HG03520 (cell line): Measurements from ENCODE around the gene ENOX2.

Experiments used
- ATAC-seq: cut with Tn5 transposase; IDR thresholded peaks from one replicate; pipeline ENCODE4 v1.9.1; 2021; ENCODE audit warnings: mild to moderate bottlenecking, moderate library complexity; ENCODE audit not compliant: unreplicated experiment

Gene ENOX2

DNA sequence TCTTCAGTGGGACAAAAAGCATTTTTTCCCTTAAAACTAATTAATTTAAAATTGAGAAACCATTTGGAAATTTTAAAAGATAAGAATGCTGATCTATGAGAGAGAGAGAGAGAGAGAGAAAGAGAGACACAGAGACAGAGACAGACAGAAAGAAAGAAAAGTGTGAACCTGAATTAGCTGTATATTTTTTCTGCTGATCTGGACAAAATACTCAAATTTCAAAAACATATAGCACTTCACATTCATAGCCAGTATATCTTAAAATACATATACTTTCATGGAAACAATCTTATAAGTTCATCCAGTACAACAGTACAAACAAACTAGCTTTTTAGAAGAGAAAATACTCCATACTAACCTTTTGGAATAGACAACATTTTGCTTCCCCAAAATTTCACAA is 18.4 kb downstream of the ENOX2 start:
- no peak for ATAC-seq

DNA sequence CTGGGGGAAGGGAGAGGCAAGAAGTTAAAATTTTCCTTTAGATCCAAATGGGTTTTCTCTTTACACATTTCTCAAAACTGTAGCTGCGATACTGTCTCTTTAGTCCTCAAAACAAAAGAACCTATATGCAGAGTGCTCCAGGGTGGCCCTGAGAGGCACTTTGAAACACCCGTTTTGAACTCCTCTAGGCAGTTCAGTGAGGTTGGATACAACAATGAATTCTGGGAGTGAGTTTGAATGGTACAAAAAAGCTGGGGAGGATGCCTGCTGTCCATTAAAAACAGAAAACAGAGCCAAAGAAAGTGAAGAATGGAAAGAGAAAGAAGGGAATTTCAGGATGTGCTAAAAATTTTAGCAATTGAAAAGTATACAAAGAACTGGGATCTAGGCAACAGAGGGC is 23.1 kb downstream of the ENOX2 start:
- no peak for ATAC-seq

DNA sequence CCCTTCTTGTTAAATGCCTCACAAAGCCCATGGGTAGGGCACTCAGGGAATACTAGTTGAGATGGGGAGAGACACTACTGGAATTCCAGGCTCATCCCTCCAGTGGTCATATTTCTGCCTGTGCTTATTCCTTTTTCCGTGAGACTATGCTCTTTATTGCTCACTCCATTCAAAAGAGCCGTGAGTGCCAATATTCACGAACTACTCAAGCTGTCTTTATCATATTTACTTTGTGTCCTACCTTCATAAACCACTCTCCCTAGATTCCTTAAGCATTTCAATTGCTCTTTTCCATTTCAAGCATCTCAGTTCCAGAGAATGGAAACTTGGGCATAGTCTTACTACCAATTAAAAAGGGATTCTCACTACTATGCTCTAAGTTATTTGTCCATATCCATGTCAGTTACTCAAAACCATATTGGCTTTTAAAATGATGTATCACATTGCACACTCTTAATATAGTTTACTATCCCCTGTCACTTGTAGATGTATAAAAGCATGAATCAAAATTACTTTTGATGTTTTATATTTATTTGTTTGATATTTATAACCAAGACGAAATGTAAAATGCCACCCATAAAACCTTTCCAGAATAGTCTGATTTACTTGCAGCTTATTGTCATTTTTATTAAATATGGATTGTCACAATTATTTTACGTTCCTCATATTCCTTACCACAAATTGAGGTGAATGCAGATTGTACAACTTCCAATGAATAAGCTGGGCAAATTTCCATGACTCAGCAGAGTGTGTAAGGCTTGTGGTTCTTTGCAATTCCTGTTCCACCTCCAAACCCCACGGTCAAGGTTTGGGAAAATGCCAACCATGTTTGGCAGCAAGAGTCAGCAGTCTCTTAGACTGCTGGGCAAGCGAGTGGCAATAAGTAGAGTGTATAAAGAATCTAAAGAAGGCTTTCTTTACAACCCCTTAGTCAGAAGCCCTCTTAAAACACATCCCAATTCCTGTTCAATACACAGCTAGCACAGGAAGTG is 24.4 kb downstream of the ENOX2 start:
- no peak for ATAC-seq

DNA sequence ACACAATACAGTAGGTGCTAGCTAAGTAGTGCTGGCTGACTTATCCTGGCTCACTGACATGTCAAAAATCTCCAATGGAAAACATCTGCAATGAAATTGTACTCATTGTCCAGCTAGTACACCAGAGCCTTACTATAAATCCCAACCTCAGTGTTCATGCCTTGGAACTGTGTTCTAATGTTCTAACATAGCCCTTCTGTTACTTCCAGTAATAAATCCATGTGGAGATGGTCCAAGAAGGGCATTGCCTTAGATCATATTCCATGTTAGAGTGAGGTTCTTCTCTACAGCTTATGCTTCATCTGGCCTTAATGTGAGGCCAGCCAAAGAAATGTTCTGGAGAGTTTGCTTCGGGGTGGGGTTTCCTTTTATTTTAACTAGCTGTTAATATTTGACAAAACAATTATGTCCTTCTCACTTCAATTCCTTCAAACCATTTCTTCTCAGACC is 25.1 kb downstream of the ENOX2 start:
- ATAC-seq, result no peak

DNA sequence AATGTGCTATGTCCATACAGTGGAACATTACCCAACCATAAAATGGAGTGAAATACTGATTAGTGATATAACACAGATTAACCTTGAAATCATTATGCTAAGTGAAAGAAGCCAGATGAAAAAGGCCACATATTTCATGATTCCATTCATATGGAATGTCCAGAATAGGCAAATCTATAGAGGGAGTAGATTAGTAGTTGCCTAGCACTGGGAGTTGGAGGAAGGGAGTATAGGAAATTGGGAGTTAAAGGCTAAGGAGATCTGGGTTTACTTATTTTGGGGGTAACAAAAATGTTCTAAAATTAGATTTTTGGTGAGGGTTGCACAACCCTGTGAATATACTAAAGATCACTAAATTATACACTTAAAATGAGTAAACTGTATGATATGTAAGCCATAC is 26.8 kb downstream of the ENOX2 start:
- no peak for ATAC-seq

DNA sequence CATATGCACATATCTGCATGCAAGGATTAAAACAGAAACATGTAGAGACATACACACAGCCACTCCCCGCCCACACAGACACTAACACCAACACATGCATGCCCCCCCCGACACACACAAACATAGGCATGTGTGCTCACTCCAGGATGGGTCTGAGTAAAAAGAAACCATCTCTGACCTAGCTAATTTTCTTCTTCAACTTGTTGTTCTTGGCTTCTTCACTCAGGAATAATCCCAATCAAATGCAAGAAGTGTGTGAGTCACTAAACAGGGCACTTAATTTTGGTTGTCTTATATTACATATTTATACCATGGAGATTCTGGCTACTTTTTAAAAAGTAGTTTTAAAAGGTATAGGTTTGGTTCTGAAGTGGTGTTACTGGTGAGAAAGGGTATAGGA is 28.3 kb downstream of the ENOX2 start:
- no peak for ATAC-seq

DNA sequence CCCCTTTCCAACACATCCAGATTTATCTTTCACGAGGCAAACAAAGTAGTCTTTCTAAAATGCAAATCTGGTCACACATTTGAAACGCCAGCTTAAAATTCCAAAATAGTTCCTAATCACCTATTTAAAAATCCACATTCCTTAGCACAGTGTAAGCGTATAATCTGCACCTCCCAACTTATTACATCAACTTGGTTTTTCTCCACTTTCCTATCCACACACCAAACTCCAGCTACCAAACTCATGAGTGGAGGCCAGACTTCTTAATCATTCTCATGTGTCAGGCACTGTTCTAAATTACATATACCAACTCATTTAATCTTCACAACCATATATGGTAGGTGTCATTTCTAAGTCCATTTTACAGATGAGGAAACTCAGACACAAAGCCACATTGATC is 33.8 kb downstream of the ENOX2 start:
- no peak for ATAC-seq

DNA sequence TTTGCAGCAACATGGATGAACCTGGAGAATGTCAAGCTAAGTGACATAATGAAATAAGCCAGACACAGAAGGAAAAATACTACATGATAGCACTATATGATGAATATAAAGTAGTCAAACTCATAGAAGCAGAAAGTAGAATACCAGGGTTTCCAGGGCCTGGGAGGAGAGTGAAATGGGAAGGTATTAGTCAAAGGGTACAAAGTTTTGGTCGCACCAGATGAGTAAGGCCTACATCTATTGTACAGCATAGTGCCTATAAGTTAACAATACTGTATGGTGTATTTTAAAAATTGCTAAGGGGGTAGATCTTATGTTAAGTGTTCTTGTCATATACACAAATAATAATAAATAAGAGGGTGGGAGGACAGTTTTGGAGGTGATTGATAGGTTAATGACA is 41.5 kb downstream of the ENOX2 start:
- no peak for ATAC-seq

DNA sequence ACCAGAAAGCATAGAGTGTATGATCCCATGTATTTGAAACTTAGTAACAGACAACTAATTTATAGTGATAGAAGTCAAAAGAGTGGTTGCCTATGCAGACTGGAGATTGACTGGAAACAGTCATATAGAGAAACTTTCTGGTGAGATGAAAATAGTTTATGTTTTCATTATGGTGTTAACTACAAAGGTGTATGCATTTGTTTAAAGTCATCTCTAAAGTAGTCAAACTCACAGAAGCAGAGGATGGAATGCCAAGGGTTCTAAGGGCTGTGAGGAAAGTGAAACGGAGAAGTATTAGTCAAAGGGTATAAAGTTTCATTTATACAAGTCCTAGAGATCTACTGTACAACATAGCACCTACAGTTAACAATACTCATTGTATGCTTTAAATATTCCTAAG is 45.8 kb downstream of the ENOX2 start:
- ATAC-seq, result peak; percentile 93

DNA sequence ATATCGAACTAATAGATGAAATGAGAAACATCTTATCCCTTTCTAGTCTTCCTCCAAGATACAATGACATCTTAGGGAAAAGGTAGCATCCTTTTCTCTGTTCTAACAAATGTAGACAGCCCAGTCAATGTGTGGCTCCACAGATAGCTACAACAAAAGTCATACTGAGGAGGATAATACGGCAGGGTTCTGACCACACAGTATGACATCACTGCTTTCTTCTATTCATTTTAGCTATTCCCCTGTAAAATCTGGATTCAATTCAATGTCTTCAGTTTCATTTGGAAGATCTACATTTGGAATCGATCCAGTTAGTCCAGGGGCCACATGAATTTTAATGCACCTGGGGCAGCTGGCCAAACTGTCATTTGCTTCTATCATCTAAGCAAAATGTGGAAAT is 51.4 kb downstream of the ENOX2 start:
- ATAC-seq, result no peak

DNA sequence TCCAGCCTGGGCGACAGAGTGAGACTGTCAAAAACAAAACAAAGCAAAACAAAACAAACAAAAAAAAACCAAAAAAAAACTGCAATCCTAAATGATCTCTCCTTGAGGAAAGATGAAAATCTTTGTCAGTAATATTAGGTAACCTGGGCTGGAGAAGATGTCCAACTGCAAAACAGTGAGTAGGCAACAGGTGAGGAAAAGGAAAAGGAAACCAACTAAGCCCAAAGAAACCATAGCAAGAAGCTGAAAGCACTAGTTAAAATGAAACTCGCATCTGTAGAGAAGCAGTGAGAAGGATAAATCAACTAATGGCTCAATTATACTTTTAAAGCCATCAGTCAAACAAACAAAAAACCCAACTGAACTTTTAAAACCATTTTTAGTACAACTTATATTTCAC is 54.2 kb downstream of the ENOX2 start:
- peak; percentile 73 for ATAC-seq

DNA sequence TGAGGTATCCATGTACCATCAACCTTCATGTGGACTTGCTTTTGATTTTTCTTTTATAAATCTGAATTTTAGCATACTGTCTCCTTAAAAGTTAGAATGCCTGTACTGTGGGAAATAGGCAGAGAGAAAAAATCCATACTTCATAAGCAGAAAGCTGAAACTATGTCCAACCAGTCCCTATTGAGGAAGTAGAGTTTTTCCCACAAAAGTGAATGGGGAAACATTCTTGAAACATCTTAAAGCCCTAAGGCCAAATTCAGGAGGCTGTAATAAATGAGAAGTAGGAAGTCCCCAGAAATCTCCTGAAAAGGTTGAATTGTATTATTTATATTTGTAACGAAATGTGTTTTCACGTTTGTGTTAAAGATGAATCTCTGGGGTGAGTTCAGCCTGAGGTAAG is 56.3 kb downstream of the ENOX2 start:
- ATAC-seq, result no peak

DNA sequence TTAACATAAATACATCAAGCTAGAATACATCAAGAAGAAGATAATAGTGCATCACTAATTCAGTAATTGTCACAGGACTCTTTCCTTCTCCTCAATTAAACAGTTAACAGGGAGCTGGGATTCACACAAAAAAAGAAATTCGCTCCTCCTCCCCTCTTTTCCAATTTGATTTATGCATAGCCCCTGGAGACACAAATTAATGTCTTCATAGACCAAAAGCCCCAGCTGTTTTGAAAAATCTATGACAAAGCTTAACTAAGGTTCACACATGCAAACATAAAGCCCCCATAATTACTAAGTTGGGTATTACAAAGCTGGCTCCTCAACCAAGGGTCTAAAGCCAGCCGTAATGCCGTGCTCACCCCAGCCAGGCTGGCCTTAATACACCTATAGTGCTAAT is 61.2 kb downstream of the ENOX2 start:
- ATAC-seq, result no peak

DNA sequence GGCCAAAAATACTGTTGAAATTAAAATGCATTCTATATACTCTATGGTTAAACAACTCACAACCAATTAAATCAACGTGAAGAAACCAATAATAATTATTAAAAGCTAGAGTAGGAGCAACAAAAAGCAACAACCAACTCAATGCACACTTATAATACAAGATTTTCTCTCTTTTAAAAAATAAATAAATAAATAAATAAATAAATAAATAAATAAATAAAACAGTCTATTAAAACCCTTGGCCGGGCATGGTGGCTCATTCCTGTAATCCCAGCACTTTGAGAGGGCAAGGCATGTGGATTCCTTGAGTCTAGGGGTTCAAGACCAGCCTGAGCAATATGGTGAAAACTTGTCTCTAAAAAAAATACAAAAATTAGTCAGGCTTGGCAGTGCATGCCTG is 62.7 kb downstream of the ENOX2 start:
- ATAC-seq, result no peak

DNA sequence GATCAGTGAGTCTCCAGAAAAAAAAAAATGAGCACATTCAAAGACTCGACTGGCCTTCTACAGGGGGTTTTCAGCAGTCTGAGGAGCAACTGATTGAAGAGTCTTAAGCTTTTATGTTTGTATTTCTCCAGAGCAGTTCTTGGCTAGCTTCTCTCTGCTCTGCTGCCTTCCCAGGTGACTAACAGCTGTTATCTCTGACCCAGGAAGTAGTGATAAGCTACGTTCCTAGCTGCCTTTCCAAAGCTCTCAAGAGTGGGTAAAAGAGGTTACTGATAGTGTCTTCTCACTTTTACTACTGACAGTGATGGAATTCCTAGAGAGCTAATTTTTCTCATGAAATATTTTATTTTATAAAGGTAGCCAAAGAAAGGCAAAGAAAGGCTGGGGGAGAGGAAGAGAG is 66.6 kb downstream of the ENOX2 start:
- no peak for ATAC-seq

DNA sequence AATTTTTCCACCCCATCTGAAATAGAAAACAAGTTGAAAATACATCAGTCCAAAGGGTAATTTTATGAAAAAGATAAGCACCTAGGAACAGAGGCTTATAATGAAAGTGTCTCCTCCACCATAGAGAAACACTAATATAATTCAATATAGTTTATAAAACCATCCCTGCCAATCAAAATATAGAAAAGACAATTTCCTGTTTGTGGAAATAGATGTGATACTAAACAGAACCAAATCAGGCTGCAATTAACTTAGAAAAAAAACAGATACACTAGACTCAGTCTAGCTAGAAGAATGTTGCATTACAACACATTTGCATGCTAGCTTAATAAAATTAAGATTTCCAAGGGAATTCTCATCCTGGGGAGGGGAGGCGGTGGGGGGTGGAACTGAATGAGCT is 68.2 kb downstream of the ENOX2 start:
- no peak for ATAC-seq

DNA sequence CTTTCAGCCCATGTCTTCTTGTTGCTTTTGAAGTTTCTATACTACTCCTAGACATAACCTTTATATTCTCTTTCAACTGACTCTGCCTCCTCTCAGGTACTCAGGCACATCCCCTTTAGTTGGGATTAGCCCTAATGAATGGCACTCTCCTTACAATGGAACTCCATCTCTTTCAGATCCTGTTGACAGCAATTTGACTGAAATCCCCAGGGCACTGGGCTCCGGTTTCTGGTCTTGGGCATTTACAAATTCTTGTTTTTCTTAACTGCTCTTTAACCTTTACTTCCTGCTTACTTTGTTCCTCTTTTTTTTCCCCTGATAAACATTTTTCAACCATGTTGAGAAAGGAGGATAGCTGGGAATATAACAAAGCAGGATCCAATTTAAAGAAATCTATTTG is 68.9 kb downstream of the ENOX2 start:
- no peak for ATAC-seq

DNA sequence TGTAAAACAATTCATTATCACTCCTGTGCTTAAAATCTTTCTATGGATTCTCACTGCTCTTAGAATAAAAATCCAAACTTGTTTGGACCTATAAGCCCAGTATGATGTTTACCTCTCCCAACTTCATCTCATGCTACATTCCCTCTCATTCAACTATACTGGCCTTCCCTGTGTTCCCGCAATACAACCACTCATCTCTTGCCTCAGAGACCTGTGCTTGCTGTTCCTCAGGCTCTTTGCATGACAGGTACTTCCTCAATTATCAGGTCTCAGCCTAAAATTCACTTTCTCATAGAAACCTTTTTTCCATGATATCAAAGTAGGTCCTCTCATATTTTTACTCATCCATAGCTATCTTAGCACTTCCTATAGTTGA is 71.7 kb downstream of the ENOX2 start:
- no peak for ATAC-seq

DNA sequence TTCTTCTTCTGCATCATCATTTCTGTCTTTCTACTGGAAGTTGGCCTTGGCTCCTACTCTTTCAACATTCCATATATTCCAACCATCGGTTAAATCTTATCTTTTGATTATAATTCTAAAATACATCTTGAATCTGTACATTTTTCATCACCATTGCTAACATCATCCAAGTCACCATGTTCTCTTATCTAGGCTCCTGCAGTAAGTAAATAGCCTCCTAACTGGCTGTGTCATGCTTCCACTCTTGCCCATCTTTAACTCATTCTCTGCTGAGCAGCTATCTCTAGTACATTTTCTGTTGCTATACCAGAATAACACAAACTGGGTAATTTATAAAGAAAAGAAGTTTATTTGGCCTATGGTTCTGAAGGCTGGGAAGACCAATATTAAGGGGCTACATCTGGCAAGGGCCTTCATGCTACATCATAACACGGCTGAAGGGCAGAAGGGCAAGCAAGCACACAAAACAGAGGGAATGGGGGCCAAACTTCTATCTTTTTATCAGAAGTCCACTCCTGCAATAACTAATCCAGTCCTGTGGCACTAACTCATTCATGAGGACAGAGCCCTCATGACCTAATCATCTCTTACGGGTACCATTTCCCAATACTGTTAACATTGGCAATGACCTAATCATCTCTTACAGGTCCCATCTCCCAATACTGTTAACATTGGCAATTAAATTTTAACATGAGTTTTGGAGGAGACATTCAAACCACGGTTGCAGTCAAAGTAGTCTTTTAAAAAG is 72.2 kb downstream of the ENOX2 start:
- ATAC-seq, result no peak

DNA sequence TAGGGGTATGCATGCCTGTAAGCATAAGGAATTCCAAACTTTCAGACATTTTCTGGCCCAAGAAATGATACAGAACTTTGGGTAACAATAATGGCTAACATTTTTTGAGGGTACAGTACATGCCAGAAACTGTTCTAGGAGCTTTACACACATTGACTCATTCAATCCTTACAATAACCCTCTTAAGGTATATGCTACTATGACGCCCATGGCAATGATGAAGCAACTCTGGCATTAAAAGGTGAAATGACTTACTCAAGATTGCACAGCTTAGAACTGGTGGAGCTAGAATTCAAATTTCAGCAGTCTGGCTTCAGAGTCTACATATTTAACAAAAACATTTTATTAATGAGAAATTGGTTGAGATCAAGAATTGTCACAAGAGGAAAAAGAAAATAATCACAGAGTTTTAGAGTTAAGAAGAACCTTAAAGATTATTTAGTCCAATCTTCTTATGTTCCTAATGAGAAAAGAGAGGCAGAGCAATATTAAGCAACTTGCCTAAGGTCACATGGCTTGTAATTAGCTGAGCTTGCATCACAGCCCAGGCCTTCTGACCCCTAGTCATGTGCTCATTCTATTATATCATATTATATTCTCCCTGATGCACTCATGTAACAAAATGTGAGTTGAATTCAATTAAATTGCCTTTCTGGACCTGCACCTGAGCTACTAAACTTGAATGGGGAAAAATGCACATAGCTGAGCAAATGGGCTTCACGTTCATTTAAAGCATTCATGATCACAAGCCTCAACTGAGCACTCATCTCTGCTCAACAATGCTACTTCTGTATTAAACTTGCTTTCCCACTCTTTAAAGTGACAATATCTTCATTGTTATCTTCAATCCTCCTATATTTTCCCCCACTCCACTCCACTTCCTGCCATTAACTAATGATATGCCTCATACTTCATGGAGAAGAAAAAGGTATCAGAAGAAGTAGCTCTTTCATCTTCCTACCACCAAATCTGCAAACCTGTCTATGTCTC is 73.2 kb downstream of the ENOX2 start:
- ATAC-seq, result no peak

DNA sequence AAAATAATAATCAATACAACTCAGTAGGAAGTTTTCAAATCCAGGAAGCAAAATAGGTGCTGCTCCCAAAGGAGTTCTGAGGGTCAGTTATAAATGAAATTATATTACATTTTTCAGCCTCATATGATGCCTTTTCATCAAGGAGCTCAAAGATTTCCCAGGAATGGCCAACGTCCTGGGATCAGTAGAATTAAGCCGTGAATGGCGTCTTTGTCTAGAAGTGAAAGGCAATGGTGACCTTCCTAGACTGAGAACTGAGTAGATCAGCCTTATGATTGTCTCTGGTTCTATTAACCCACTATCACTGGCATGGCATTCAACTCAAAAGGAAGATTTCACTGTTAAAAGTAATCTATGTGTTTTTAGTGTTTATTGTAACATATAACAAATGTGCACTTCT is 74.4 kb downstream of the ENOX2 start:
- ATAC-seq, result no peak
